Thyroid gland (tissue), 4 donors: ENCODE measurements around the gene SLC25A52. TPM values are rescaled to one million over a fixed set of nuclear protein-coding genes. Genes with fewer than 3 reads are reported as not detected.

Experiments used
- DNase-seq, 2 donors: peaks; one replicate each; pipeline ENCODE4 v3.0.0-alpha.2; 2019
- H3K27ac ChIP-seq, 3 donors: fragments of 200-600 bp; sonication (generic); 1 replicate in 2 of 3; 2 replicates in 1 of 3; pipeline ENCODE4 v1.5.1; 2016 to 2019; ENCODE audit warnings: mild to moderate bottlenecking in 1 of 3, moderate library complexity in 1 of 3
- H3K27me3 ChIP-seq: fragments of 200-600 bp; sonication (generic); one replicate; pipeline ENCODE4 v1.5.1; 2019
- H3K36me3 ChIP-seq, 2 donors: fragments of 200-600 bp; sonication (generic); one replicate each; pipeline ENCODE4 v1.5.1; 2016 to 2019
- H3K4me1 ChIP-seq, 2 donors: fragments of 200-600 bp; sonication (generic); one replicate each; pipeline ENCODE4 v1.5.1; 2017 to 2019
- H3K4me3 ChIP-seq, 3 donors: fragments of 200-600 bp; sonication (generic); replicated peaks in 1 of 3; 1 replicate in 2 of 3; 2 replicates in 1 of 3; pipeline ENCODE4 v1.5.1; 2016; ENCODE audit warnings: mild to moderate bottlenecking in 1 of 3
- H3K9me3 ChIP-seq: fragments of 200-600 bp; sonication (generic); one replicate; pipeline ENCODE4 v1.5.1; 2017
- POLR2A ChIP-seq, 2 donors: fragments of 450-650 bp; IDR thresholded peaks; one replicate each; pipeline ENCODE4 v1.6.1; 2017; ENCODE audit warnings: antibody characterized with exemption in 2 of 2, mild to moderate bottlenecking in 2 of 2, moderate library complexity in 1 of 2
- WGBS, 2 donors: methylation state at CpG; one replicate each; pipeline ENCODE4 v1.1.5; 2017; 5-methylcytosine and 5-hydroxymethylcytosine counted together
- intact Hi-C: fragments of 100-400 bp; cut with DNase I; formaldehyde crosslinking; loops from one replicate; pipeline ENCODE4 v1.15.1; 2023
- total RNA-seq, 4 donors: library from RNA; depleted of rRNA; stranded (reverse); fragments of >200 nt; gene quantifications; one replicate each; pipeline ENCODE4 v1.2.3, GENCODE V29; 2016
- TF ChIP-seq, protein P1 (sequence below), 6 experiments: fragments of 200-600 bp in 3 of 6; fragments of 450-650 bp in 3 of 6; sonication (generic) in 3 of 6; IDR thresholded peaks; one replicate each; pipeline ENCODE4 v1.5.1; 2016 to 2019; ENCODE audit warnings: antibody characterized with exemption in 6 of 6, mild to moderate bottlenecking in 2 of 6, inconsistent platforms in 1 of 6, moderate library complexity in 1 of 6

SLC25A52 gene
- total RNA-seq, 4 donors from 2014 or later = 1.2 TPM; not detected in 3

GRCh38 chr18:31778391-31778950 lies 17.8 kb upstream of the SLC25A52 start:
- DNase-seq = no peak
- no peaks in the 10 kb centered on the region for H3K36me3 ChIP-seq
- no peak overlapping the region for H3K27ac ChIP-seq
- H3K27me3 ChIP-seq = no peaks in the 10 kb centered on the region
- H3K9me3 ChIP-seq = no peaks in the 10 kb centered on the region
- H3K4me3 ChIP-seq = no peak overlapping the region
- peaks cover 0 to 4% of the 10 kb centered on the region in 2 donors for H3K4me1 ChIP-seq
- no peak for TF ChIP-seq POLR2A (IDR thresholded peaks at IDR 0.05)
- TF ChIP-seq, protein P1, sequence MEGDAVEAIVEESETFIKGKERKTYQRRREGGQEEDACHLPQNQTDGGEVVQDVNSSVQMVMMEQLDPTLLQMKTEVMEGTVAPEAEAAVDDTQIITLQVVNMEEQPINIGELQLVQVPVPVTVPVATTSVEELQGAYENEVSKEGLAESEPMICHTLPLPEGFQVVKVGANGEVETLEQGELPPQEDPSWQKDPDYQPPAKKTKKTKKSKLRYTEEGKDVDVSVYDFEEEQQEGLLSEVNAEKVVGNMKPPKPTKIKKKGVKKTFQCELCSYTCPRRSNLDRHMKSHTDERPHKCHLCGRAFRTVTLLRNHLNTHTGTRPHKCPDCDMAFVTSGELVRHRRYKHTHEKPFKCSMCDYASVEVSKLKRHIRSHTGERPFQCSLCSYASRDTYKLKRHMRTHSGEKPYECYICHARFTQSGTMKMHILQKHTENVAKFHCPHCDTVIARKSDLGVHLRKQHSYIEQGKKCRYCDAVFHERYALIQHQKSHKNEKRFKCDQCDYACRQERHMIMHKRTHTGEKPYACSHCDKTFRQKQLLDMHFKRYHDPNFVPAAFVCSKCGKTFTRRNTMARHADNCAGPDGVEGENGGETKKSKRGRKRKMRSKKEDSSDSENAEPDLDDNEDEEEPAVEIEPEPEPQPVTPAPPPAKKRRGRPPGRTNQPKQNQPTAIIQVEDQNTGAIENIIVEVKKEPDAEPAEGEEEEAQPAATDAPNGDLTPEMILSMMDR (IDR thresholded peaks at IDR 0.05) = no peak
- intact Hi-C loops = no loop called here

- Histone ChIP-seq H3K9me3 (no peaks in the 10 kb centered on the region), H3K27ac (no peak overlapping the region), H3K36me3 (no peaks in the 10 kb centered on the region), H3K4me1 (peaks cover 0 to 4% of the 10 kb centered on the region in 2 donors), H3K4me3 (no peak overlapping the region), H3K27me3 (no peaks in the 10 kb centered on the region)
- 43 to 56% methylated on average over 9 of the region's 9 CpGs for WGBS, 2 donors
- TF ChIP-seq, protein P1 (IDR thresholded peaks at IDR 0.05) = no peak
- no peak for TF ChIP-seq POLR2A (IDR thresholded peaks at IDR 0.05)
- DNase-seq = no peak
- intact Hi-C loops = no loop called here
These were observed 15.4 kb upstream of the SLC25A52 start for GRCh38 chr18:31776093-31776492.

DNA sequence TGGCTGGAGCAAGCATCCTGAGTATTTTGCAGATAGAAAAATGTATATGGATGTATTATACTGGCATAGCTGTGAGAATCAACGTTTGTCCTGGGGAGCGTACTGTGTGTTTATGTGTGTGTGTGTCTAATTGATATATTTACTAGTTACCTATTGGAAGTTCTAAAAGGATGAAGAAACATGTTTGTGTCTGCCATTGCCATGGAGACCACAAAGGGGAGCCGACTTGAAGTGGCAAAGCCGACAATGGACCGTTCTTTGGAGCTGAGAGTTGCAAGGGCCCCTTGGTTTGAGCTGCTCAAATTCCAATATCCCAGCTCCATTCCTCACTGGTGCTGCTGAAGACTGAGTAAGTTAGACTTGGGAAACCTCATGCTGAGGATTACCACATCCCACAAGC lies 14.3 kb upstream of the SLC25A52 start:
- H3K4me1 ChIP-seq = peaks cover 0 to 4% of the 10 kb centered on the region in 2 donors
- no peak overlapping the region for H3K27ac ChIP-seq
- WGBS, 2 donors = 84 to 88% methylated on average over 5 of the region's 5 CpGs
- intact Hi-C loops = no loop called here
- no peak for TF ChIP-seq POLR2A (IDR thresholded peaks at IDR 0.05)
- TF ChIP-seq, protein P1 (IDR thresholded peaks at IDR 0.05) = no peak
- DNase-seq = no peak
- no peak overlapping the region for H3K4me3 ChIP-seq
- no peaks in the 10 kb centered on the region for H3K9me3 ChIP-seq
- no peaks in the 10 kb centered on the region for H3K36me3 ChIP-seq
- no peaks in the 10 kb centered on the region for H3K27me3 ChIP-seq

GRCh38 chr18:31774477-31774785 lies 13.8 kb upstream of the SLC25A52 start:
- Histone ChIP-seq H3K4me3 (no peak overlapping the region), H3K4me1 (peaks cover 0 to 4% of the 10 kb centered on the region in 2 donors), H3K27ac (no peak overlapping the region), H3K36me3 (no peaks in the 10 kb centered on the region), H3K27me3 (no peaks in the 10 kb centered on the region), H3K9me3 (no peaks in the 10 kb centered on the region)
- TF ChIP-seq, protein P1 (IDR thresholded peaks at IDR 0.05) = no peak
- TF ChIP-seq POLR2A (IDR thresholded peaks at IDR 0.05) = no peak
- intact Hi-C loops = no loop called here
- 74 to 89% methylated on average over 2 of the region's 2 CpGs for WGBS, 2 donors
- no peak for DNase-seq

- Histone ChIP-seq H3K36me3 (no peaks in the 10 kb centered on the region), H3K9me3 (no peaks in the 10 kb centered on the region), H3K4me1 (peaks cover 0 to 4% of the 10 kb centered on the region in 2 donors), H3K4me3 (no peak overlapping the region), H3K27me3 (no peaks in the 10 kb centered on the region), H3K27ac (no peak overlapping the region)
- DNase-seq = no peak
- no peak for TF ChIP-seq POLR2A (IDR thresholded peaks at IDR 0.05)
- TF ChIP-seq, protein P1 (IDR thresholded peaks at IDR 0.05) = no peak
- 92% methylated on average over 9 of the region's 9 CpGs for WGBS, 2 donors
- intact Hi-C loops = no loop called here
These were observed 13.2 kb upstream of the SLC25A52 start for GRCh38 chr18:31773774-31774476.
